IMR-90 (cell line): Measurements from ENCODE around the gene FOXN4. TPM values are rescaled to one million over a fixed set of nuclear protein-coding genes. Genes with fewer than 3 reads are reported as not detected.

ENCODE experiments used
- ATAC-seq: fragments of 200-7000 bp; cut with Tn5 transposase; 2 replicates; pipeline ENCODE4 v1.9.1; 2020; ENCODE audit warnings: low read depth, mild to moderate bottlenecking, moderate library complexity
- BruUV-seq: library from RNA; stranded (reverse); fragments of 400-500 nt; replicated peaks from 2 replicates; lab custom pipeline; 2021; lab: Mats Ljungman, UMichigan
- CTCF ChIA-PET: fragments of 300-600 bp; formaldehyde crosslinking; extraction: SDS; loops from one replicate; lab custom pipeline; 2021; ENCODE audit warnings: antibody characterized with exemption; lab: Yijun Ruan, JAX
- POLR2A ChIA-PET: fragments of 300-600 bp; sonication (Branson Sonifier 250); formaldehyde crosslinking; loops from one replicate; lab custom pipeline; 2022; ENCODE audit warnings: antibody characterized with exemption; ENCODE audit not compliant: unreplicated experiment; lab: Charles Lee
- DNase-seq: peaks from one replicate; pipeline ENCODE4 v3.0.0; 2013
- H2AFZ ChIP-seq: replicated peaks from 2 replicates; pipeline ENCODE3; 2013; ENCODE audit warnings: low read length, mild to moderate bottlenecking; ENCODE audit not compliant: poor library complexity
- H2AK5ac ChIP-seq: 2 replicates; pipeline ENCODE4 v1.6.1; 2013; ENCODE audit warnings: low read depth, low read length, inconsistent platforms
- H2AK9ac ChIP-seq: replicated peaks from 2 replicates; pipeline ENCODE3; 2013; ENCODE audit warnings: mild to moderate bottlenecking, low read depth, low read length, moderate library complexity; ENCODE audit not compliant: poor library complexity
- H2BK120ac ChIP-seq: 2 replicates; pipeline ENCODE4 v1.6.1; 2013; ENCODE audit warnings: low read depth, low read length, inconsistent platforms
- H2BK15ac ChIP-seq: 3 replicates; pipeline ENCODE4 v1.6.1; 2013; ENCODE audit warnings: low read depth, low read length, inconsistent platforms
- H2BK20ac ChIP-seq: 2 replicates; pipeline ENCODE4 v1.6.1; 2013; ENCODE audit warnings: low read depth, mild to moderate bottlenecking, inconsistent platforms, low read length, moderate library complexity
- H2BK5ac ChIP-seq: 2 replicates; pipeline ENCODE4 v1.6.1; 2013; ENCODE audit warnings: mild to moderate bottlenecking, low read depth, low read length, inconsistent platforms; ENCODE audit not compliant: poor library complexity, severe bottlenecking
- H3K14ac ChIP-seq: replicated peaks from 2 replicates; pipeline ENCODE4 v1.6.1; 2013; ENCODE audit warnings: low read depth, low read length, inconsistent platforms
- H3K18ac ChIP-seq: 2 replicates; pipeline ENCODE4 v1.6.1; 2013; ENCODE audit warnings: low read depth, low read length, control low read depth
- H3K23ac ChIP-seq: 2 replicates; pipeline ENCODE4 v1.6.1; 2013; ENCODE audit warnings: low read depth, low read length, inconsistent platforms
- H3K27ac ChIP-seq: 2 replicates; pipeline ENCODE4 v1.5.1; 2013; ENCODE audit warnings: mild to moderate bottlenecking, control low read depth, low read length; ENCODE audit not compliant: insufficient read depth
- H3K27me3 ChIP-seq: 2 replicates; pipeline ENCODE4 v1.6.1; 2013; ENCODE audit warnings: low read length; ENCODE audit not compliant: control insufficient read depth, insufficient read depth
- H3K36me3 ChIP-seq: 2 replicates; pipeline ENCODE4 v1.6.1; 2013; ENCODE audit warnings: low read length, mixed read lengths; ENCODE audit not compliant: control insufficient read depth, insufficient read depth
- H3K4ac ChIP-seq: 2 replicates; pipeline ENCODE4 v1.6.1; 2013; ENCODE audit warnings: low read depth, low read length, inconsistent platforms
- H3K4me1 ChIP-seq: 2 replicates; pipeline ENCODE4 v1.6.1; 2013; ENCODE audit warnings: low read length, mixed read lengths; ENCODE audit not compliant: control insufficient read depth, insufficient read depth
- H3K4me2 ChIP-seq: 2 replicates; pipeline ENCODE4 v1.6.1; 2013; ENCODE audit warnings: low read depth, mild to moderate bottlenecking, control low read depth, low read length, moderate library complexity
- H3K4me3 ChIP-seq: 2 replicates; pipeline ENCODE4 v1.5.1; 2013; ENCODE audit warnings: low read depth, mild to moderate bottlenecking, control low read depth, low read length, moderate library complexity; ENCODE audit not compliant: insufficient read depth
- H3K56ac ChIP-seq: 2 replicates; pipeline ENCODE4 v1.6.1; 2013; ENCODE audit warnings: low read length, inconsistent platforms; ENCODE audit not compliant: insufficient read depth; ENCODE audit errors: extremely low read depth
- H3K79me1 ChIP-seq, 2 experiments: 2 replicates each; pipeline ENCODE4 v1.6.1; 2013; ENCODE audit warnings: low read length in 2 of 2, inconsistent platforms in 1 of 2, low read depth in 1 of 2
- H3K9ac ChIP-seq: 2 replicates; pipeline ENCODE4 v1.6.1; 2013; ENCODE audit warnings: low read depth, low read length, control low read depth
- H3K9me1 ChIP-seq: 2 replicates; pipeline ENCODE4 v1.6.1; 2013; ENCODE audit warnings: low read length, inconsistent platforms; ENCODE audit not compliant: insufficient read depth
- H3K9me3 ChIP-seq: 2 replicates; pipeline ENCODE4 v1.6.1; 2013; ENCODE audit warnings: low read length; ENCODE audit not compliant: control insufficient read depth, insufficient read depth
- H4K20me1 ChIP-seq: 2 replicates; pipeline ENCODE4 v1.6.1; 2013; ENCODE audit warnings: low read length, inconsistent platforms; ENCODE audit not compliant: insufficient read depth
- H4K5ac ChIP-seq: 2 replicates; pipeline ENCODE4 v1.6.1; 2013; ENCODE audit warnings: mild to moderate bottlenecking, low read depth, low read length, control low read depth
- H4K8ac ChIP-seq, 2 experiments: 2 replicates each; pipeline ENCODE4 v1.6.1; 2013; ENCODE audit warnings: low read depth in 2 of 2, low read length in 2 of 2, control low read depth in 1 of 2, inconsistent platforms in 1 of 2
- H4K91ac ChIP-seq: 2 replicates; pipeline ENCODE4 v1.6.1; 2013; ENCODE audit warnings: low read depth, low read length, inconsistent platforms; ENCODE audit not compliant: insufficient read depth
- CEBPB ChIP-seq: IDR thresholded peaks from 2 replicates; pipeline ENCODE4 v1.6.1; 2012; ENCODE audit warnings: low read depth, low read length, improper control_type of control experiment
- ELK1 ChIP-seq: fragments of 150-350 bp; IDR thresholded peaks from 2 replicates; pipeline ENCODE4 v1.6.1; 2016; ENCODE audit warnings: low read depth, mild to moderate bottlenecking, low read length, moderate library complexity, borderline replicate concordance
- MAFK ChIP-seq: IDR thresholded peaks from 2 replicates; pipeline ENCODE4 v1.6.1; 2012; ENCODE audit warnings: low read depth, low read length, improper control_type of control experiment
- MAZ ChIP-seq: IDR thresholded peaks from 2 replicates; pipeline ENCODE4 v1.6.1; 2012; ENCODE audit warnings: low read depth, mild to moderate bottlenecking, low read length, improper control_type of control experiment, moderate library complexity, borderline replicate concordance
- MXI1 ChIP-seq: IDR thresholded peaks from 2 replicates; pipeline ENCODE4 v1.6.1; 2012; ENCODE audit warnings: low read depth, mild to moderate bottlenecking, low read length, moderate library complexity, borderline replicate concordance
- NFE2L2 ChIP-seq: fragments of 150-350 bp; IDR thresholded peaks from 2 replicates; pipeline ENCODE4 v1.6.1; 2016; ENCODE audit warnings: low read depth, mild to moderate bottlenecking, low read length
- RFX5 ChIP-seq: IDR thresholded peaks from 2 replicates; pipeline ENCODE4 v1.8.0; 2012; ENCODE audit warnings: low read depth, mild to moderate bottlenecking, low read length, moderate library complexity
- USF2 ChIP-seq: fragments of 150-350 bp; IDR thresholded peaks from 2 replicates; pipeline ENCODE4 v1.6.1; 2017; ENCODE audit warnings: mild to moderate bottlenecking, antibody characterized with exemption, low read length, low read depth
- WGBS, 2 experiments: methylation state at CpG; one replicate each; pipeline versions ENCODE4 v1.1.5 to v1.1.7; 2013; ENCODE audit warnings: missing lambda C conversion rate in 2 of 2; ENCODE audit not compliant: insufficient read length in 1 of 2; ENCODE audit errors: extremely low coverage in 2 of 2; 5-methylcytosine and 5-hydroxymethylcytosine counted together
- dilution Hi-C: fragments of 300-500 bp; cut with HindIII; formaldehyde crosslinking; loops from one replicate; pipeline ENCODE4 v1.14.3; 2018; ENCODE audit warnings: low sequenced_read_pairs; ENCODE audit not compliant: unreplicated experiment
- in situ Hi-C: fragments of 300-500 bp; cut with MboI; formaldehyde crosslinking; loops from 3 replicates; pipeline ENCODE4 v1.14.3; 2019; ENCODE audit warnings: low sequenced_read_pairs, inconsistent platforms, mixed read lengths
- intact Hi-C: fragments of 100-400 bp; cut with micrococcal nuclease; formaldehyde crosslinking; loops from 2 replicates; pipeline ENCODE4 v1.10.0; 2022
- polyA plus RNA-seq, 3 experiments: library from polyadenylated mRNA; depleted of rRNA; stranded (reverse); fragments of >200 nt; gene quantifications; 2 replicates each; pipeline ENCODE4 v1.2.3, GENCODE V29; 2012; ENCODE audit warnings: low replicate concordance in 1 of 3
- total RNA-seq: library from RNA; depleted of rRNA; stranded (reverse); fragments of >200 nt; gene quantifications from 2 replicates; pipeline ENCODE4 v1.2.3, GENCODE V29; 2012
- TF ChIP-seq, protein P1 (sequence below): conservative IDR thresholded peaks from 2 replicates; pipeline ENCODE4 v1.5.1; 2012; ENCODE audit warnings: mild to moderate bottlenecking, low read depth, low read length, improper control_type of control experiment

The FOXN4 gene
- total and polyA plus RNA-seq, 2 of the 4 experiments (the other 2 are of a cell fraction) = not detected

DNA sequence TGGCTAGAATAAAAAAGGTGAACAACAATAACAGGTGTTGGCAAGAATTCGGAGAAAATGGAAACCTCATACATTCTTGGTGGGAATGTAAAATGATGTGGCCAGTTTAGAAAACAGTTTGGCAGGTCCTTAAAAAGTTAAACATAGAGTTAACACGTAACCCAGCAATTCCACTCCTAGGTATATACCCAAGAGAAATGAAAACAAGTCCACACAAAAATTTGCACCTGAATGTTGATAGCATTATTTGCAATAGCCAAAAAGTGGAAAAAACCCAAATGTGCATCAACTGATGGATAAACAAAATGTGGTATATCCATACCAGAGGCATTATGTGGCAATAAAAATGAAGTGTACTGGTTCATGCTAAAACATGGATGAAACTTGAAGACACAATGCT, 36.3 kb upstream of the FOXN4 start:
- no peaks in the 10 kb centered on the region for H3K79me1 ChIP-seq
- DNase-seq (no peak), ATAC-seq (no peak)
- no peak overlapping the region for H3K9ac ChIP-seq
- H2BK5ac ChIP-seq = no peak overlapping the region
- H3K4me3 ChIP-seq = no peak overlapping the region
- H3K4me2 ChIP-seq = no peak overlapping the region
- H3K36me3 ChIP-seq = no peaks in the 10 kb centered on the region
- CTCF ChIA-PET = no interaction called here
- no peak overlapping the region for H3K56ac ChIP-seq
- intact Hi-C loops (no loop called here), dilution Hi-C loops (no loop called here), in situ Hi-C loops (no loop called here)
- no peak overlapping the region for H4K8ac ChIP-seq
- H2BK20ac ChIP-seq = no peak overlapping the region
- no peak for TF ChIP-seq USF2
- TF ChIP-seq NFE2L2 = no peak
- no peak for TF ChIP-seq ELK1
- no peak for TF ChIP-seq MXI1
- TF ChIP-seq RFX5 = no peak
- TF ChIP-seq MAFK = no peak
- no peak for TF ChIP-seq CEBPB
- no peak for TF ChIP-seq MAZ
- TF ChIP-seq, protein P1, sequence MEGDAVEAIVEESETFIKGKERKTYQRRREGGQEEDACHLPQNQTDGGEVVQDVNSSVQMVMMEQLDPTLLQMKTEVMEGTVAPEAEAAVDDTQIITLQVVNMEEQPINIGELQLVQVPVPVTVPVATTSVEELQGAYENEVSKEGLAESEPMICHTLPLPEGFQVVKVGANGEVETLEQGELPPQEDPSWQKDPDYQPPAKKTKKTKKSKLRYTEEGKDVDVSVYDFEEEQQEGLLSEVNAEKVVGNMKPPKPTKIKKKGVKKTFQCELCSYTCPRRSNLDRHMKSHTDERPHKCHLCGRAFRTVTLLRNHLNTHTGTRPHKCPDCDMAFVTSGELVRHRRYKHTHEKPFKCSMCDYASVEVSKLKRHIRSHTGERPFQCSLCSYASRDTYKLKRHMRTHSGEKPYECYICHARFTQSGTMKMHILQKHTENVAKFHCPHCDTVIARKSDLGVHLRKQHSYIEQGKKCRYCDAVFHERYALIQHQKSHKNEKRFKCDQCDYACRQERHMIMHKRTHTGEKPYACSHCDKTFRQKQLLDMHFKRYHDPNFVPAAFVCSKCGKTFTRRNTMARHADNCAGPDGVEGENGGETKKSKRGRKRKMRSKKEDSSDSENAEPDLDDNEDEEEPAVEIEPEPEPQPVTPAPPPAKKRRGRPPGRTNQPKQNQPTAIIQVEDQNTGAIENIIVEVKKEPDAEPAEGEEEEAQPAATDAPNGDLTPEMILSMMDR = no peak
- H2AK5ac ChIP-seq = no peak overlapping the region
- no peak overlapping the region for H2AK9ac ChIP-seq
- no peak overlapping the region for H3K23ac ChIP-seq
- no CpG with 5 or more reads among the region's 2 CpGs for WGBS, 2 experiments
- H4K20me1 ChIP-seq = no peaks in the 10 kb centered on the region
- no peak overlapping the region for H4K5ac ChIP-seq
- POLR2A ChIA-PET = no interaction called here
- H3K9me3 ChIP-seq = no peaks in the 10 kb centered on the region
- H3K18ac ChIP-seq = no peak overlapping the region
- H3K14ac ChIP-seq = no peak overlapping the region
- H2AFZ ChIP-seq = no peak overlapping the region
- H4K91ac ChIP-seq = no peak overlapping the region
- no peaks in the 10 kb centered on the region for H3K4me1 ChIP-seq
- H3K27ac ChIP-seq = no peak overlapping the region
- no peak overlapping the region for H2BK15ac ChIP-seq
- no peak overlapping the region for H3K4ac ChIP-seq
- no TSS peak for BruUV-seq
- no peaks in the 10 kb centered on the region for H3K9me1 ChIP-seq
- peaks cover 5% of the 10 kb centered on the region for H3K27me3 ChIP-seq
- H2BK120ac ChIP-seq = no peak overlapping the region
